ENCODE measurements around the gene RASL11A.
A peak's percentile ranks its signal among the peaks of the same experiment; 100 is the strongest.
"Not testable (repeated sequence)": the region's sequence is repeated elsewhere in the genome, so short reads cannot be mapped to it uniquely, and the experiment has no call there.

RASL11A gene

GRCh38 chr13:27295660-27296059 lies 25.0 kb downstream of the RASL11A start:
- DNase-seq = no peak
- intact Hi-C loops (cut with DNase I) = no loop called here

GRCh38 chr13:27296496-27296895 lies 25.9 kb downstream of the RASL11A start:
- intact Hi-C loops (cut with DNase I) = no loop called here
- peak in 8 of 10 donors; percentile 14 to 90 (median 45) for DNase-seq

- intact Hi-C loops (cut with DNase I) = no loop called here
These were observed 28.2 kb downstream of the RASL11A start for GRCh38 chr13:27298849-27299248.

GRCh38 chr13:27300406-27300805 lies 29.8 kb downstream of the RASL11A start:
- intact Hi-C loops (cut with DNase I); DNase-seq: not testable (repeated sequence)

More at GRCh38 chr13:27298849-27299248, 28.2 kb downstream of the RASL11A start:
- no peak for DNase-seq

- intact Hi-C loops (cut with DNase I) = no loop called here
- DNase-seq = no peak
These were observed 30.4 kb downstream of the RASL11A start for GRCh38 chr13:27300941-27301586.

- intact Hi-C loops (cut with DNase I) = no loop called here
- no peak for DNase-seq
These were observed 32.1 kb downstream of the RASL11A start for GRCh38 chr13:27302643-27303262.

- no peak for DNase-seq
- intact Hi-C loops (cut with DNase I) = no loop called here
These were observed 33.5 kb downstream of the RASL11A start for GRCh38 chr13:27304099-27304498.

- DNase-seq = no peak
- intact Hi-C loops (cut with DNase I) = no loop called here
These were observed 34.0 kb downstream of the RASL11A start for GRCh38 chr13:27304611-27305010.

GRCh38 chr13:27306364-27306763 lies 35.7 kb downstream of the RASL11A start:
- intact Hi-C loops (cut with DNase I) = no loop called here
- no peak for DNase-seq

- DNase-seq = no peak
- intact Hi-C loops (cut with DNase I) = no loop called here
These were observed 38.3 kb downstream of the RASL11A start for GRCh38 chr13:27308941-27309340.

- no peak for DNase-seq
These were observed 38.9 kb downstream of the RASL11A start for GRCh38 chr13:27309401-27309958.

GRCh38 chr13:27309967-27310598 lies 39.5 kb downstream of the RASL11A start:
- intact Hi-C loops (cut with DNase I) = no loop called here
- DNase-seq = no peak

More at GRCh38 chr13:27309401-27309958, 38.9 kb downstream of the RASL11A start:
- intact Hi-C loops (cut with DNase I) = no loop called here

- no peak for DNase-seq
- intact Hi-C loops (cut with DNase I) = no loop called here
These were observed 40.3 kb downstream of the RASL11A start for GRCh38 chr13:27310946-27311345.

GRCh38 chr13:27311518-27312210 lies 41.0 kb downstream of the RASL11A start:
- DNase-seq = no peak
- intact Hi-C loops (cut with DNase I) = no loop called here

GRCh38 chr13:27313770-27314169 lies 43.1 kb downstream of the RASL11A start:
- no peak for DNase-seq
- intact Hi-C loops (cut with DNase I) = no loop called here

GRCh38 chr13:27319404-27319803 lies 48.8 kb downstream of the RASL11A start:
- intact Hi-C loops (cut with DNase I) = no loop called here
- no peak for DNase-seq

- intact Hi-C loops (cut with DNase I) = no loop called here
- DNase-seq = no peak
These were observed 51.1 kb downstream of the RASL11A start for GRCh38 chr13:27321468-27322431.

GRCh38 chr13:27322443-27322842 lies 51.8 kb downstream of the RASL11A start:
- DNase-seq; intact Hi-C loops (cut with DNase I): not testable (repeated sequence)

Data from posterior cingulate gyrus (tissue), 11 donors.